GM12865 (cell line): ENCODE measurements around the gene HOXA13.

Experiments used
- DNase-seq: peaks from one replicate; pipeline ENCODE4 v3.0.0; 2010; ENCODE audit warnings: low read depth
- H3K4me3 ChIP-seq: 2 replicates; pipeline ENCODE4 v1.5.1; 2011; ENCODE audit warnings: mild to moderate bottlenecking, low read depth, low read length, control low read depth
- CTCF ChIP-seq: IDR thresholded peaks from 2 replicates; pipeline ENCODE4 v1.5.1; 2011; ENCODE audit warnings: low read length, control low read depth, low read depth, inconsistent platforms; ENCODE audit not compliant: insufficient read depth; ENCODE audit errors: missing control alignments

HOXA13 gene

GRCh38 chr7:27182285-27182841 lies 17.5 kb downstream of the HOXA13 start:
- DNase-seq: no peak

GRCh38 chr7:27181795-27182275 lies 18.1 kb downstream of the HOXA13 start:
- no peak for TF ChIP-seq CTCF
- H3K4me3 ChIP-seq: no peak overlapping the region
- DNase-seq: no peak

More at GRCh38 chr7:27182285-27182841, 17.5 kb downstream of the HOXA13 start:
- H3K4me3 ChIP-seq: no peak overlapping the region
- no peak for TF ChIP-seq CTCF

GRCh38 chr7:27180431-27181420 lies 19.2 kb downstream of the HOXA13 start:
- TF ChIP-seq CTCF: no peak
- DNase-seq: no peak
- no peak overlapping the region for H3K4me3 ChIP-seq

GRCh38 chr7:27179503-27180430 lies 20.1 kb downstream of the HOXA13 start:
- no peak overlapping the region for H3K4me3 ChIP-seq
- DNase-seq: peak; percentile 34
- peak; percentile 56 for TF ChIP-seq CTCF

- H3K4me3 ChIP-seq: no peak overlapping the region
- no peak for TF ChIP-seq CTCF
- DNase-seq: no peak
Measured at GRCh38 chr7:27179030-27179429, 20.9 kb downstream of the HOXA13 start.

GRCh38 chr7:27178366-27178765 lies 21.5 kb downstream of the HOXA13 start:
- H3K4me3 ChIP-seq: no peak overlapping the region
- no peak for TF ChIP-seq CTCF
- DNase-seq: no peak
